Islet of Langerhans (tissue), 1 donor: Measurements from ENCODE around the gene KLHL12.
"Not testable (repeated sequence)": the region's sequence is repeated elsewhere in the genome, so short reads cannot be mapped to it uniquely, and the experiment has no call there.

Experiments
- FAIRE-seq: peaks from one replicate; lab custom pipeline; 2011; peaks lifted over from hg19 to GRCh38; lab: Jason Lieb, UNC

Gene KLHL12

DNA sequence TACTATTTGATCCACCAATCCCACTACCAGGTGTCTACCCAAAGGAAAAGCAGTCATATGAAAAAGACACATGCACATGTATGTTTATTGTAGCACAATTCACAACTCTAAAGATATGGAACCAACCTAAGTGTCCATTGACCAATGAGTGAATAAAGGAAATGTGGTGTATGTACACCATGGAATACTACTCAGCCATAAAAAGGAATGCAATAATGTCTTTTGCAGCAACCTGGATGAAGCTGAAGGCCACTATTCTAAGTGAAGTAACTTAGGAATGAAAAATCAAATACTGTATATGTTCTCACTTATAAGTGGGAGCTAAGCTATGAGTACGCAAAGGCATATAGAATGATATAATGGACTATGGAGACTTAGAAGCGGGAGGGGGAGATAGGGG lies 18.4 kb upstream of the KLHL12 start:
- FAIRE-seq, result no peak

DNA sequence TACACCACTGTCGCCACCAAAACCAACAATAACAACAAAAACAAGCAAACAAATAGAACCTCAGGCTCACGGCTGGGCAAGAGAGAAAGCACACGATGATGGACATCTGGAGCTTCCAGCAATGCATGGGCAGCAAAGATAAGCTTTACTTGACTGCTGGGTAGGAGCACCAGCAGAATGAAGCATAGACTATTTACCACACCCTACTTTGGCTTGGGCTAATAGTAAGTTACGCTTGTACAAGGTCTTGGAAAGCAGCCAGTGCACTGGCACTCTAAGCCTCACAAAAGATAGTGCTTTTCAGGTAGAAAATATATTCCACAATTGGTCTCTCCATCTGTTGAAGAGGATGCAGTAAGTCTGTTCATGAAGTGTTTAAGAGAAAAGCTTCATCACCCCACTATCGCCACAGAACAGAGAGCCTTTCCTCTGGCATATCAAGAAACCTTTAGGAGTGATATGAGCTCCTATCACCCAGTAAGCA lies 17.4 kb upstream of the KLHL12 start:
- no peak for FAIRE-seq

DNA sequence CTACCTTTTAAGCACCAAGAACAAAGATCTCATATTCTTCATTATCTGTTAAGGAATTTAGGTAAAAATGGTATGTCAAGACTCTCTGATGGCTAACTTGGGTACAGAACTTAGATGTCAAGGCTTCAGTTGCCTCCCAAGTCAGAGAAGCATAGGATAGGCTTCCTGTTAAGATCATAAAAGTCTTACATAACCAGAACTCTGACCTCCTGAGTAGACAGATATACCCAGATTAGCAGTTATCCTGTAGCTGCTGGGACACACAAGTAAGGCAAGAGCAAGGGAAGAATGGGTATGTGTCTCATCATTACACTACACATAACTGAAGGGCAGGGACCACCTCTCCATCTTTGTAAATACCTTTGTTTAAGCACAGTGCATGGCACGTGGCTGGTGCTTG lies 15.4 kb upstream of the KLHL12 start:
- FAIRE-seq, result no peak

DNA sequence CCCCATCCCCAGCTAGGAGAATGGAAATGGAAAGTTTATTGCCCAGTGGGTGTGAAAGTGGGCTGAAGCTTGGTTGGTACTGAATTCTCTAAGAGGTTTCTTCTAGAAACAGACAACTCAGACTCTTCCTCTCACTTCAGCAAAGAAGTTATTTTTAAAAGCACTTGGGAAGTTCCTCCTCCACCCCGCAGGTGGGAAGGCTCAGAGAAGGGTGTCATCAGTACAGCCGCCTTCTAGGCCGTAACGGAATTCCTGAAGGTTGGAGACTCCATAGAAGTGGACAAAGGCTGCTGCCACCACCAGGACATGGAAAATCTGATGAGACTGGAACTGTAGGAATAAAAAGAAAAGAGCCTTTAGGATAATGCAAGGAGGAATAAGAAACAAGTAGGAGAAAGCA lies 14.3 kb upstream of the KLHL12 start:
- no peak for FAIRE-seq

DNA sequence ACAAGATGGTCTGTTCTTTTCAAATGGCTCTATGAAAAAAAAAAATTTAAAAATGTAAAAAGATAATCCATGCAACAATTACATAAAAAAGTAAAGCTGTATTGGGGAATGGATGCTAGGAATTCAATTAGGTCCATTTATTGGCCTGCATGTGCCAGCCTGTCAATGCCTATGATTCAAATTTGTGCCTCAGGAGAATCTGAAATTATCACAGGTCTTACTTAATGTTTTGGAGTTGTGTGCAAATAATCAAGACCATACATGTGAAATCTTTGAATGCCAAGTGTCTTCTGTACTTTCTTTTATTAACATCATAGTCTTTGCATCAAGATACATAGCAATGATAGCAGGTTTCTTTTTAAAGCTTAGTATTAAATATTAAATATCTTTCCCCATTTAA lies 13.5 kb upstream of the KLHL12 start:
- FAIRE-seq, result no peak

DNA sequence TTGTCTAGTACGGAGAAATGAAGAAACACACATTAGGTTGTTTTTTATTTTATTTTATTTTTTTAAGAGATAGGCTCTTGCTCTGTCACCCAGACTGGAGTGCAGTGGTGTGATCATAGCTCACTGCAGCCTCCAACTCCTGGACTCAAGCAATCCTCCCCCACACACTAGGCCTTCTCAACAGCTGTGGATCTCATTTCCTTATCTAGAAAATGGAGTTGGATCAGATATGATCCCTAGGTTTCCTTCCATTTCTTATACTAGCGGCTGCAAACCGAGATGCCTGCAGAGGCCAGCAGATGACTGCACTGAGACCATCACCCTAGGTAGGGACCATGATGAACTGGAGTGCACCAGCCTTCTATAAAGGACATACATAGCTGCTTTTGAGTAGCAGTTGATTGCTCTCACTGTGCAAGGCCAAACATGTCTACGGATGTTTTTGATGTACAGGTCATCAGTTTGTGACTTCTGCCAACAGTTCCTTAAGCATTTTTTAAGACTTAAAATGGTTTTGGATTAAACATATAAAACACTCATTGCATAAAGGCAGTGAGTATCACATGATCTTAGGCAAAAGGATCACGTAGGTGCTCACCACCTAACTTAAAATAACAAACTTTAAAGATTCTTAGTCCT lies 11.4 kb upstream of the KLHL12 start:
- no peak for FAIRE-seq

DNA sequence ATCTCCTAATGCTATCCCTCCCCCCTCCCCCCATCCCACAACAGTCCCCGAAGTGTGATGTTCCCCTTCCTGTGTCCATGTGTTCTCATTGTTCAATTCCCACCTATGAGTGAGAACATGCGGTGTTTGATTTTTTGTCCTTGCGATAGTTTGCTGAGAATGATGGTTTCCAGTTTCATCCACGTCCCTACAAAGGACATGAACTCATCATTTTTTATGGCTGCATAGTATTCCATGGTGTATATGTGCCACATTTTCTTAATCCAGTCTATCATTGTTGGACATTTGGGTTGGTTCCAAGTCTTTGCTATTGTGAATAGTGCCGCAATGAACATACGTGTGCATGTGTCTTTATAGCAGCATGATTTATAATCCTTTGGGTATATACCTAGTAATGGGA lies 9.4 kb upstream of the KLHL12 start:
- FAIRE-seq, result not testable (repeated sequence)

DNA sequence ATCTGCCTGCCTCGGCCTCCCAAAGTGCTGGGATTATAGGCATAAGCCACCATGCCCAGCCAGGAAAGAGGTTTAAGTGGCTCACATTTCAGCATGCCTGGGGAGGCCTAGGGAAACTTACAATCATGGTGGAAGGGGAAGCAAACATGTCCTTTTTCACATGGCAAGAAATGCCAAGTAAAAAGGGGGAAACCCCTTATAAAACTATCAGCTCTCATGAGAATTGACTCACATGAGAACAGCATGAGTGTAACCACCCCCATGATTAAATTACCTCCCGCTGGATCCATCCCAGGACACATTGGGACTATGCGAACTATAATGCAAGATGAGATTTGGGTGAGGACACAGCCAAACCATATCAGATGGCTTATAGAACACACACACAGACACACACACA lies 8.8 kb upstream of the KLHL12 start:
- FAIRE-seq, result no peak

DNA sequence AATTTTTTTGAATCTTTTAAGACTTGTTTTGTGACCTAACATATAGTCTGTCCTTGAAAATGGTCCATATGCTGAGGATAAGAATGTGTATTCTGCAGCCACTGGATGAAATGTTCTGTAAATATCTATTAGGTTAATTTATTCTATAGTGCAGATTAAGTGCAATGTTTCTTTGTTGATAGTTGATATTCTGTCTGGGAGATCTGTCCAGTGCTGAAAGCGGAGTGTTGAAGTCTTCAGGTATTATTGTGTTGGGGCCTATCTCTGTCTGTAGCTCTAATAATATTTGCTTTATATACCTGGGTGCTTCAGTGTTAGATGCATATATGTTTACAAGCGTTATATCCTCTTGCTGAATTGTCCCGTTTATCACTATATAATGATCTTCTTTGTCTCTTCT lies 7.7 kb upstream of the KLHL12 start:
- FAIRE-seq, result no peak

DNA sequence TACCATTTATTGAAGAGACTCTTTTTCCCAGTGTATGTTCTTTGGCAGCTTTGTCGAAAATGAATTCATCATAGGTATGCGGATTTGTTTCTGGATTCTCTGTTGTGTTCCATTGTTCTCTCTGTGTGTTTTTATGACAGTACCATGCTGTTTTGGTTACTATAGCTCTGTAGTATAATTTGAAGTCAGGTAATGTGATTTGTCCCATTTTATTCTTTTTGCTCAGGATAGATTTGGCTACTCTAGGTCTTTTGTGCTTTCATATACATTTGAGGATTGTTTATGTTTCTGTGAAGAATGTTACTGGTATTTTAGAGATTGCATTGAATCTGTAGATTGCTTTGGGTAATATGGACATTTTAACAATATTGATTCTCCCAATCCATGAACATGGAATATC lies 5.4 kb upstream of the KLHL12 start:
- FAIRE-seq, result no peak

DNA sequence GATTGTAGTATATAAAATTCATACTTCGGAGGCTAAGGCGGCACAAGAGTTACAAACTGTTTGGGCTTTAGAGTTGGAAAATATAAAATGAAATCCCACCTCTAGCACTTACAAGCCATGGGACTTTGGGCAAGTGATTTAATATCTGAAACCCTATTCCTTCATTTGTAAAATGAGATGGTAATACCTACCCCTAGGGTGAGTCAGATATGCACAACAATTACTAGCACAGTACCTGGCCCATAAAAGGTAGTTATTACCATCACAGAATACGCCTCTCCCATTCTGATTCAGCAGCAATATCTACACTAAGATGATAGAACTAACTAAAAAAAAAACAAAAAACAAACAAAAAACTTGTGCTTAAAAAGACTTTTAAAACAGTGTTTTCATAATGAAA lies 3.5 kb downstream of the KLHL12 start:
- FAIRE-seq, result no peak

DNA sequence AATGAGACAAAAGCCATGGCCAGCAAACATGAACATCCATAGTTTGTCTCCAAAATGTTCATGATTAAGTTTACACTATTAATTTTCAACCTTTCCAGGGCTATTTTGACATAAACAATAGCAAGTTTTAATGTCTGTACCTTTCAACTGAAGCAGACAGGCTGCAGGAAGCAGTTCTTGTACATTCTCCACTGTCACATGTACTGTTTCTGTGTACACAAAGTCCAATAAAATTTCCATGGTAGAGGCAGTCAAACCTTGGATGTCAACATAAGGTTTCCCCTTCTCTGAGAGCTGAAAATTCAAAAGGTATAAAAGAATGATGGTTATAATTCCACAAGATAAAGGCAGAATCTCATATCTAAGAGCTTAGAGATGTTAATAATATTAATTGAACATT lies 7.4 kb downstream of the KLHL12 start:
- FAIRE-seq, result no peak

DNA sequence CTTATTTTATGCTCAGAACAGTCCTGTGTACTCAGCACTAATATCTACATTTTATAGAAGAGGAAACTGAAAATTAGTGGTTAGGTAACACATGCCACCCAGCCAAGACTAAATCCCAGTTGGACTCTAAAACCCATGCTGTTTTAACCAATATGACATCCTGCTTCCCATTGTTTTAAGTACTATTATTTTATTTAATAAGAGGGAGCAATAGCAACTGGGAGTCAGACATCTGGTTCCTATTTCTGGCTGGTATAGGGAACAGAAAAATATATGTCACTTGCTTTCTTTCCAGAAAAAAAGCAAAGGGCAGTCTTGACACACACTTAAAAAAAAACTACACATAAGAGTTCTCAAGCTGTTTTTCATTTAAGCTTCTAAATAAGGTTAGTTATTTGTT lies 11.9 kb downstream of the KLHL12 start:
- no peak for FAIRE-seq

DNA sequence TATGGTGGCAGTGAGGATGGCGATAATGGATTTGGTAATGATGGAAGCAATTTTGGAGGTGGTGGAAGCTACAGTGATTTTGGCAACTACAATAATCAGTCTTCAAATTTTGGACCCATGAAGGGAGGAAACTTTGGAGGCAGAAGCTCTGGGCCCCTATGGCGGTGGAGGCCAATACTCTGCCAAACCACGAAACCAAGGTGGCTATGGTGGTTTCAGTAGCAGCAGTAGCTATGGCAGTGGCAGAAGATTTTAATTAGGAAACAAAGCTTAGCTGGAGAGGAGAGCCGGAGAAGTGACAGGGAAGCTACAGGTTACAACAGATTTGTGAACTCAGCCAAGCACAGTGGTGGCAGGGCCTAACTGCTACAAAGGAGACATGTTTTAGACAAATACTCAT lies 14.6 kb downstream of the KLHL12 start:
- FAIRE-seq, result not testable (repeated sequence)

DNA sequence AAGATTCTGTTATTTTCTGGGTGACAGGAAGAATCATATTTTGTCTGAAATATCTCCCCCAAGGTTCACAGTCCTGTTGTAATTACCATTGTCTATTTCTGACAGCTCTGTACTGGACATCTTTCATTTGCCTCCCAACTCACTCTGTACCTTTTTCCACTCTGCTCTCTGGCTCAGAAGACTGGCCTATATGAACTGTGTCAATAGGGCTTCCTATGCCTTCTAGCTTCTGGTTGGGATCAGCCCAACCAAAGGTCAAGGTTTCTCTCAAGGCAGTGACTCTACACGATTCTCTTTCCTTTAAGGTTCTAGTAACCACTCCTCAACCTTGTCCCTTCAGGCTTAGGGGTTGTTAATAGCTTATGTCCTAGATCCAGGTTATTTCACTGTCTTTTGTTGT lies 17.5 kb downstream of the KLHL12 start:
- no peak for FAIRE-seq

DNA sequence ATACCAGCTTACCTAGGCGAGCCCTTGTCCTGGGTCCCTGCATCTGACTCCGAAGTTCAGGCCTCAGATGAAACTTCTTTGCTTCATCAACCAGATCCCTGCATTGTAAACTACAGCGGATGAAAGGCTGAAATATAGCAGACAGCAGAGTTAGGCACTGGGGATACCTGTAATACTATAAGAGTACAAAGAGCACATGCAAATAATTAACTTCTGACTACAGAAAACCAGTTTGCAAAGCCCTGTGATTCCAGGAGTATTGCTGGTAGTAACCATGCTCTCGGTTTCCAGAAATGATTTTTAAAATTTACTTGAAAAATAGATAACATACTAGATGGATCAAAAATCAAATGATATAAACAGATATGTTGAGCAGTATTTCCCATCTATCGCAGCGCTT lies 18.0 kb downstream of the KLHL12 start:
- FAIRE-seq, result no peak

DNA sequence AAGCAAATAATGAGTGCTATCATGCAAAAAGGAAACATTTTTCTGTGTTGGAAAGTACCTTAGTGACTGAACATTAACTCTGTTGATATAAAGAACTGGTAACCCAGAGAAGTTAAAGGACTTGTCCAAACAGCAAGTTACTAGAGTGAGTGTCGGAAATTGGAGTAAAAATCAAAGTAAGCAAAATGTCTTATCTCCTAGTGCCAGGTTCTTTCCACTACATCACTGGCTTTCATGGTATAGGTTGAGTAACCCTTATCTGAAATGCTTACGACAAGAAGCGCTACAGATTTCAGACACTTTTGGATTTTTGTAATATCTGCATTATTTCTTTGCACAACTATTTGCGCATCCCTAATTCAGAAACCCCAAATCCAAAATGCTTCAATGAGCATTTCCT lies 21.7 kb downstream of the KLHL12 start:
- FAIRE-seq, result no peak

DNA sequence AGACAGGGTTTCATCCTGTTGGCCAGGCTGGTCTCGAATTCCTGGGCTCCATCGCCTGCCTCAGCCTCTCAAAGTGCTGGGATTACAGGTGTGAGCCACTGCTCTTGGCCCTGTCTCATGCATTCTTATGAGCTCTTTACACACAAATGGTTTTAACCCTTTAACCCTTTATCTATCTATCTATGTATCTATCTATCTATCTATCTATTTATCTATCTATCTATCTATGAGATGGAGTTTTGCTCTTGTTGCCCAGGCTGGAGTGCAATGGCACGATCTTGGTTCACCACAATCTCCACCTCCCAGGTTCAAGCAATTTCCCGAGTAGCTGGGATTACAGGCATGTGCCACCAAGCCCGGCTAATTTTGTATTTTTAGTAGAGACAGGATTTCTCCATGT lies 23.2 kb downstream of the KLHL12 start:
- FAIRE-seq, result not testable (repeated sequence)

DNA sequence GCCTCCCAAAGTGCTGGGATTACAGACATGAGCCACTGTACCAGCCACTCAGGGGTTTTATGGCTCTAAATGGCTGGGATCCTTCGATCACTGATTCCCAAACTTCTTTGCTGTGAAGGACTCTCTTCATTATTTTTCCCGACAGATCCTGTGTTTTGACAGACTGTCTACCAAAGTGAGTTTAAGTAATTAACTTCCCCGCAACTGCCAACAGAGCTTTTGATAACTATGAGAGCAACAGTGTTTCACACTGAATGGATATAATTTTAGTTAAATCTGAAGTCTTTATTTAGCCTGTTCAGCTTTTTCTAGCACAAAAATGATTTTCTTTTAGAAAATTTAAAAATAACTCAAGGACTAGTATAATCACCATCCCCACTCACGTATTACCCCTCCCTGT lies 25.5 kb downstream of the KLHL12 start:
- FAIRE-seq, result no peak

DNA sequence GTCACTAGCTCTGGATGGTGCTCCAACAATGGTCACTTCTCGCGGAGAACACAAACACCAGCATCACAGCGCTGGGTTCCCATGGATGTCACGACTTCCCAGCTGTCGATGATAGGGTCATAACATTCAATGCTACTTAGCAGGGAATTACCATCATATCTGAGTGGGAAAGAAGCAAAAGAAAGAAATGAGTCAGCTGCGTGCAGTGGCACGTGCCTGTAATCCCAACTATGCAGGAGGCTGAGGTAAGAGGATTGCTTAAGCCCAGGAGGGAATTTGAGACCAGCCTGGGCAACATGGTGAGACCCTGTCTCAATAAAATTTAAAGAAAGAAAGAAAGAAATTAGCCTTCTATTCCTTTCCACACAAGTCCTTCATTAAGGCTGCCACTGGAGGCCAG lies 34.5 kb downstream of the KLHL12 start:
- no peak for FAIRE-seq

DNA sequence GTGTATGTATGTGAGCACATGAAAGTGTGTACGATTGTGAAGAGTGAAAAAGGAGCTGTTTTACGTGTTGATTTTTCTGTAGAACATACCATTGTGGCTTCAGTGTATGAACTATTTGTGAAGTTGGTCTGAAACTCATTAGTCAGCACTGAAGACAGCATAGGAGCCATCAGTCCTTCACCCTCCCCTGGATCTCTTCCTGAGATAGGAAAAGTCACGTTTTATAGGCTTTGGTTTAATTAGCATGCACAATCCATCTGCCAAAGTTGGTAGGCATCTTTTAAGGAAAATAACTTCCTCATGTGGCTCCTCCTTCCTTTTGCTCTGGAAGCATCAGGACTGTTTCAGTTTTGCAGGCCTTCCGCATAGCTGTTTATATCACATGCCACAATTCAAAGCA lies 36.6 kb downstream of the KLHL12 start:
- FAIRE-seq, result no peak

DNA sequence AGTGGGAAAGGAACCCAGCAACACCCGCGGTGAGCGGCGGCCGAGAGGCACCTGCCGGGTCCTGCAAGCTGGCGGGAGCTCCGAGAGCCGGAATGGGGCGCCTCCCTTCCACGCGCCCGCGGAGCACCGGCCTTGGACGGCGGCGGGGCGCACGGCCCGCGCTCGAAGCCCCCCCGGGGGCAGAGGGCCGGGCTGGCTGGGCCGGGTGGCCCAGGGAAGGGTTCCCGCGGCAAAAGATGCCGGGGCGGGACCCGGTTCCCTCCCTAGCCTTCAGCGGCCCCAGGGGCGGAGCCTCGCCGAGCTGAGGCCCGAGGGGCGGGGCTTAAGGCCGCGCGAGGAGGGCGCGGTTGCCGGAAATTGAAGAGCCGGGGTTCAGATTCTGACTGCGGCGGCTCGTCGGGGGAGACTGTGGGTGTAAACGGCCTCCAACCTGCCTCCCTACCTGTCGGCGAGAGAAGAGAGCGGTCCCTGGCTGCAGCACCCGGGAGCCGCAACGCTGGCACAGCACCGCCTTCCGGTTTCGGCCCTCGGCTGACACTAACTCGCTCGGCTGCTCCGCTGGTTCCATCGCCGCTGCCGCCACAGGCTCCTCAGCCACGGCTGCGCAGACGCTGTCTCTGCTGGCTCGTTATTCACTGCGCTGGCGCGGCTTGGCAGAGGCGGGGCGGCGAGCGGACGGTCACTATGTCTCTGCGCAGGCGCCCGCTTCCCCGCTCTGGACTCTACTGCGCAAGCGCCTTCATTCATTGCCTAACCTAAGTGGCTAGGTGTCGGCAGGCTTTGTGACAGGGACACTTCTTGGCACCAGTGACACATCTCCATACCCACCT lies 38.3 kb downstream of the KLHL12 start, which contains the start of gene RABIF:
TSS of gene RABIF (minus strand) at position 619 of the 830 bp plus-strand sequence. CDS start at position 568, 51 bp downstream.
- no peak for FAIRE-seq

DNA sequence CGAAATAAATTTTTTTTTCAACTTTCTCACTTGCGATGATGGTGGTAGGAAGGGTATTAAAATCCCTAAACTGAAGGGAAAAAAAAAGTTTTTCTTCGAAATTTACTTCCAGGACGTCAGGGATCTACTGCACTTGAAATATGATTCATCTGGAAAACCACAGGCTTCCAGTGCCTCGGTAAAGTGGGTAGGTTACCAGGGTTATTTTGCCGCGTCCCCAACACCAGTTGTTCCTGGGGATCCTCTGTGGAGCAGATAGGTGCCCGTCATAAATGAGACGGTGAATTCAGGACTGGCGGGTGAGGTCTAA lies 38.9 kb downstream of the KLHL12 start:
- FAIRE-seq, result no peak

DNA sequence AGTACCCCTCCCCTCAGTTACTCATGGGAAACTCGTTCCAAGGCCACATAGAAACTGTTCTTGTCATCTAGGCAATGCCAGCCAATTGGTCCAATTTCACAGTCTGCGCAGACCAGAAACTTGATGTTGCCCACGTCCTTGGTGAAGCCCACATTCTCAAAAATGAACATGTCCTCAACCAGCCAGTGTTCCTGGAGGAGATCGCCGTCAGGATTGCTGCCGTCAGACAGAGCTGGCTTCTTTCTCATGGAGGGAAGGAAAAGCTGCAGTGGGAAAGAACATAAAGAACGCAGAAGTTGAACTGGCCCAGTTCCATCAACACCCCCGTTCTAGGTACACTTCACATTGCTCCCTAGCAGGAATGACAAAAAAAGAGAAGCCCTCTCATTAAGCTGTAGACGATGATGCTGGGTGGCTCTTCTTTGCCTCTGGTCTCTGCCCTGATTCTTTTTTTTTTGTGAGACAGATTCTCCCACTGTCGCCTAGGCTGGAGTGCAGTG lies 46.0 kb downstream of the KLHL12 start:
- FAIRE-seq, result no peak
